Islet precursor cell (in vitro differentiated cells): ENCODE data around the gene AKAP1.

ENCODE experiments used
- DNase-seq: peaks from one replicate; pipeline ENCODE4 v3.0.0-alpha.2; 2018

Gene AKAP1, protein sequence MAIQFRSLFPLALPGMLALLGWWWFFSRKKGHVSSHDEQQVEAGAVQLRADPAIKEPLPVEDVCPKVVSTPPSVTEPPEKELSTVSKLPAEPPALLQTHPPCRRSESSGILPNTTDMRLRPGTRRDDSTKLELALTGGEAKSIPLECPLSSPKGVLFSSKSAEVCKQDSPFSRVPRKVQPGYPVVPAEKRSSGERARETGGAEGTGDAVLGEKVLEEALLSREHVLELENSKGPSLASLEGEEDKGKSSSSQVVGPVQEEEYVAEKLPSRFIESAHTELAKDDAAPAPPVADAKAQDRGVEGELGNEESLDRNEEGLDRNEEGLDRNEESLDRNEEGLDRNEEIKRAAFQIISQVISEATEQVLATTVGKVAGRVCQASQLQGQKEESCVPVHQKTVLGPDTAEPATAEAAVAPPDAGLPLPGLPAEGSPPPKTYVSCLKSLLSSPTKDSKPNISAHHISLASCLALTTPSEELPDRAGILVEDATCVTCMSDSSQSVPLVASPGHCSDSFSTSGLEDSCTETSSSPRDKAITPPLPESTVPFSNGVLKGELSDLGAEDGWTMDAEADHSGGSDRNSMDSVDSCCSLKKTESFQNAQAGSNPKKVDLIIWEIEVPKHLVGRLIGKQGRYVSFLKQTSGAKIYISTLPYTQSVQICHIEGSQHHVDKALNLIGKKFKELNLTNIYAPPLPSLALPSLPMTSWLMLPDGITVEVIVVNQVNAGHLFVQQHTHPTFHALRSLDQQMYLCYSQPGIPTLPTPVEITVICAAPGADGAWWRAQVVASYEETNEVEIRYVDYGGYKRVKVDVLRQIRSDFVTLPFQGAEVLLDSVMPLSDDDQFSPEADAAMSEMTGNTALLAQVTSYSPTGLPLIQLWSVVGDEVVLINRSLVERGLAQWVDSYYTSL

GRCh38 chr17:57084802-57085447 lies at the start of gene AKAP1:
Gene AKAP1 (plus strand): TSS chr17:57085246. CDS start chr17:57105465, 20,219 bp downstream.
- peak; percentile 99 for DNase-seq

GRCh38 chr17:57035971-57036481 lies 49.0 kb upstream of the AKAP1 start:
- DNase-seq, result no peak

DNA sequence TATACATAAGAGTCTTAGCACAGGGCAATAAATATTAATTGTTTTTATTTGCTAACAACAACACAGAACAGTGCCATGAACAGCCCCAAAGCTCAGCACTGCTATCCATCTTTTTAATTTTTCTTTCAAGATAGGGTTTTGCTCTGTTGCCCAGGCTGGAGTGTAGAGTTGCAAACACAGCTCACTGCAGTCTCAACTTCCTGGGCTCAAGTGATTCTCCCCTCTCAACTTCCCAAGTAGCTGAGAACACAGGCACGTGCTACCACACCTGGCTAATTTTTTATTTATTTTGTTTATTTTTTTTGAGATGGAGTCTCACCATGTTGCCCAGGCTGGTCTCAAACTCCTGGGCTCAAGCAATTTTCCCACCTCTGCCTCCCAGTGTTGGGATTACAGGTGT lies 47.6 kb upstream of the AKAP1 start:
- no peak for DNase-seq

DNA sequence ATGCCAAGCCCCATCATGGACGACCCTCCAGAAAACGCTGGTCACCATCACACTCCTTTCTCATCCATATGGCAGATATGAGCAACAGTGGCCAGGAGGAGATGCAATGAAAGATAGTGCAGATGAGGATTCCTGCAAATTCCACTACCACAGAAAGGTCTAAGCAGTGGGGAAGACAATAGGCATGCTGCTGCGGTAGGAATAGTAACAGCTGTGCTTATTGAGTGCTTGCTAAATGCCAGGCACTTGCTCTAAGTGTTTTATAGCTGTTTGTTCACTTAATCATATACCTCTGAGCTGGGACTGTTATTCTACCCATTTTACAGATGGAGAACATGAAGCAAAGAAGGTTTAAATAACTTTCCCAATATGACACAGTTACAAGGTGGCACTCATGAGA lies 46.6 kb upstream of the AKAP1 start:
- no peak for DNase-seq

- DNase-seq, result no peak
These were observed 44.5 kb upstream of the AKAP1 start for GRCh38 chr17:57040571-57040970.

- no peak for DNase-seq
These were observed 41.8 kb upstream of the AKAP1 start for GRCh38 chr17:57043276-57043675.

DNA sequence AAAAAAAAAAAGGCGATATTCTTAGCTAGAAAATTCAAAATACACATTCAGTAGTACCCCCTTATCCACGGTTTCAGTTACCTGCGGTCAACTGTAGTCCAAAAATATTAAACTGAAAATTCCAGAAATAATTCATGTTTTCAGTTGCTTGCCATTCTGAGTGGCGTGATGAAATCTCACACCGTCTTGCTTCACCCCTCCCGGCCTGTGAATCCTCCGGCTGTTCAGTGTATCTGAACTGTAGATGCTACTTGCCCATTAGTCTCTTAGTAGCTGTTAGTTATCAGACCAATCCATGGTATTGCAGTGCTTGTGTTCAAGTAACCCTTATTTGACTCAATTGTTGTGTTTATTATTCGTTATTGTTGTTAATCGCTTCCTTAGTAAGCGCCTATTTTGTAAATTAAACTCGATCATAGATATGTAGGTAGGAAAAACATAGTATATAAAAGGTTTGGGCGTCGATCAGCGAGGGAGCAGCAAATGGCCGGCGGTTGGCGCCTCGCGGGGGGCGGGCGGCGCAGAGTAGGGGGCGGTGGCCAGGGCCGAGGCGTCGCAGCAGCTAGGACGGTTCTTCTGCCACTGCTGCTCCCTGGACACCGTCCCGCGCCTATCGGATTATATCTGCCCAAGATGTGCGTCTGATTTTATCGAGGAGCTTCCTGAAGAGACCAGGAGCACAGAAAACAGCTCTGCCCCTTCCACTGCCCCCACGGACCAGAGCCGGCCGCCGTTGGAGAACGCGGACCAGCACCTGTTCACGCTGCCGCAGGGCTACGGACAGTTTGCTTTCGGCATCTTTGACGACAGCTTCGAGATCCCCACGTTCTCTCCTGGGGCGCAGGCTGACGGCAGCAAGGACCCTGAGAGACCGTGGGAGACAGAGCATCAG lies 39.8 kb upstream of the AKAP1 start:
- no peak for DNase-seq

DNA sequence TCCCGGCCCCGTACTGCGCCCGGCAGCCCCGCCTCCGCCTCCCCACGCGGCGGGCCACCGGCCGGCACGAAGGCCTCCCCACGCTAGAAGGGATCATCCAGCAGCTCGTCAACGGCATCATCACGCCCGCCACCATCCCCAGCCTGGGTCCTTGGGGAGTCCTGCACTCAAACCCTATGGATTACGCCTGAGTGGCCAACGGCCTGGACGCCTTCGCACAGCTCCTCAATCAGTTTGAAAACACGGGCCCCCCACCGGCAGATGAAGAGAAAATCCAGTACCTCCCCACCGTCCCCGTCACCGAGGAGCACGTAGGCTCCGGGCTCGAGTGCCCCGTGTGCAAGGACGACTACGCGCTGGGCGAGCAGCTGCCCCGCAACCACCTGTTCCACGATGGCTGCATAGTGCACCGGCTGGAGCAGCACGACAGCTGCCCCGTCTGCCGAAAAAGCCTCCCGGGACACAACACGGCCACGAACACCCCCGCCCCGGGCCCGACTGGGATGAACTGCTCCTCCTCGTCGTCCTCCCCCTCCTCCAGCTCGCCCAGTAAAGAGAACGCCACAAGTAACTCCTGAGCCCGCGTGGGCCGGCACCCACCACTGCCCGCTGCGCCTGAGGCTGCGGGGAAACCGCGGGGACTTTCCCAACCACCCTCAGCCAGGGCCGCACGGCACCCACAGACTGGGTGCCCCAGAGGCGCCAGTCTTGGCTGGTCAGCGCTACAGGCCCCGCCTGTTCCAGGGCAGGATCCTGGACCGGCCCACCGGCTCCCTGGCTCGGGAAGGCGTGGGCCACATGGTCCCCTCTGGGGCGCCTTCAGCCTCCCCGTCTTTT lies 39.0 kb upstream of the AKAP1 start:
- DNase-seq, result no peak

GRCh38 chr17:57046749-57047148 lies 38.3 kb upstream of the AKAP1 start:
- no peak for DNase-seq

- DNase-seq, result peak; percentile 18
These were observed 37.0 kb upstream of the AKAP1 start for GRCh38 chr17:57048096-57048495.

DNA sequence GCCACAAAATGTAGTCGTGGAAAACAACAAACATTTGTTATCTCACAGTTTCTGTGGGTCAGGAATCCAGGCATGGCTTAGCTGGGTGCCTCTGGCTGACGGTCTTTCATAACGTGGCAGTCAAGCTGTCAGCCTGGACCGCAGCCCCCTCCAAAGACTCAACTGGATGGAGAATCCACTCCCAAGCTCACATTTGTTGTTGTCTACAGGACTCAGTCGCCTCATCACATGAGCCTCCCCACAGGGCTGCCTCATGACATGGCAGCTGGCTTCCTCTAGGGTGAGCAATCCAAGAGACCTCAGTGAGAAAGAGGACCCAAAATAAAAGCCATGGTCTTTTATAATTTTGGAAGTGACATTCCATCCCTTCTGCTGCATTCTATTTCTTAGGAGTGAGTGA lies 34.7 kb upstream of the AKAP1 start:
- no peak for DNase-seq

DNA sequence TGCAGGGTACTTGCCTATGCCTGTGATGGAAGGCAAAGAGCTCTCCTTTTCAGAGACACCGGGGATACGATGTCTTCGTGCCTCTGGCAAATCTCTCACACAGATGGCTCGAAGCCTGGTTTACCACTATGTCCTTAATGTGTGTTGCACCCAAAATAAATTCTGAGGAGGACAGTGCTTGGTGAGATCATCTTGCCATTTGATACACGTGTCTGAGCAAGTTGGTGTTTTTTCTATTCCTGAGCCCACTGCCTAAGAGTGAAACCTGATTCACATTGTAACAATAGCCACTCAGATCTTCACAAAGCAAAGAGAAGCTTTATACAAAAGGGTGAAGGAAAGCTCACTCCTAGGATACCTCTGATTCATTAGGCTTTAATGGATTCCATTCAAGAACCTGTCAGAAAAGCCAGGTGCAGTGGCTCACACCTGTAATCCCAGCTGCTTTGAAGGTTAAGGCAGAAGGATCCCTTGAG lies 33.1 kb upstream of the AKAP1 start:
- no peak for DNase-seq

- no peak for DNase-seq
These were observed 22.2 kb upstream of the AKAP1 start for GRCh38 chr17:57062865-57063264.

- DNase-seq, result no peak
These were observed 17.9 kb upstream of the AKAP1 start for GRCh38 chr17:57067162-57067561.

GRCh38 chr17:57067781-57068180 lies 17.3 kb upstream of the AKAP1 start:
- no peak for DNase-seq

DNA sequence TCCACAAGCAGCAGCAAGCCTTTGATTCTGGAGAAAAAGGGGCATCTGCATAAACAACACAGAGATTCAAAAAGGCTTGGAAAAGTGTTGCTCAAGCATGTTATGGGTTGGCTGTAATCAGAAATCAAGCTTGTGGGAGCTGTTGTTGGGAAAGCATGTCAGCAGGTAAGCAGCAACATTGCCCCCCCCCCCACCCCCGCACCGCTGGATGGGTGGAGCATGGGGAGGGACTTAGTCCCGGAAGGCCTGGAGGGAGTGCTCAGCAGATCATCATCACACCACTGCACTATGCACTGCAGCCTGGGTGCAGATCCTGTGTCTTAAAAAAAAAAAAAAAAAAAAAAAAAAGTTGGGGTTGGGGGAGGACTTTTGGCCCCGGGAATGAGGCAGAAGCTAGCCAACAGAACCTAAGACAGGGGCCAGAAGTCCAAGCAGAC lies 16.8 kb upstream of the AKAP1 start:
- DNase-seq, result peak; percentile 86

DNA sequence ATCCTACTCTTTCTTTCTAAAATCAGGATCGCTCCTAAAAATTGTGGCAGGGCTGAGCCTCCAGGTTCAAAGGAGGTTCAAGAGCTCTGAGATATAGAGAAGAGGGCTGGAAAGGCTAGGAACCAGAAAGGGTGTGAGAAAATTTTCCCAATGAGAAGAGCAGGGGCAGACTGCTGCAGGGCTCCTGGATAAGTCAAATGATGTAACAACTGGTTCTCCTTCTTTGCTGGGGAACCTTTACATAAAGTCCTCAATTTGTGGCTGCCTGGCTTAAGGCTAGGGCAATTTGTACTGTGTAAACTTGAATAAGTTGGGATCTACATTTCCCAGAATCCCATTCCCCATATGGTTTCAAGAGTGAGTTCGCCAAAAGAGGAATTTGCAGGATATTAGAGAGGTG lies 16.3 kb upstream of the AKAP1 start:
- no peak for DNase-seq

- DNase-seq, result no peak
These were observed 12.8 kb upstream of the AKAP1 start for GRCh38 chr17:57071991-57072944.

DNA sequence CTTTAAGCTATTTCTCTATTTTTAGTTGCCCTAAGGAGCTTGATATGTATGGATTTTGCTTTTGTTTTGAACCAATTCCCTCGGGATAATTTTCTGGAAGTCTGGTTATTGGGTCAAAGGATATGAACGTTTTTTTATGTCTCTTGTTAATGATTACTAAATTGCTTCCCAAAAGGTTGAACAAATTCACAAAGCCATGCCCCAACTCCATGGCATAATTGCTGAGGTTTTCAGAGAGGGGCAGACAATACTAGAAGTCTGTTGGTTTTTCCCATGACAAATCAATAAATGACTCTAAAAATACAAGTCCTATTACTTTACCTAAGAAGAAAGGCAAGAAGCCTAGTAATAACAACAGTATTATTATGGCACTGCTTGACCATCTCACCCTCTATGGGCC lies 11.4 kb upstream of the AKAP1 start:
- no peak for DNase-seq

DNA sequence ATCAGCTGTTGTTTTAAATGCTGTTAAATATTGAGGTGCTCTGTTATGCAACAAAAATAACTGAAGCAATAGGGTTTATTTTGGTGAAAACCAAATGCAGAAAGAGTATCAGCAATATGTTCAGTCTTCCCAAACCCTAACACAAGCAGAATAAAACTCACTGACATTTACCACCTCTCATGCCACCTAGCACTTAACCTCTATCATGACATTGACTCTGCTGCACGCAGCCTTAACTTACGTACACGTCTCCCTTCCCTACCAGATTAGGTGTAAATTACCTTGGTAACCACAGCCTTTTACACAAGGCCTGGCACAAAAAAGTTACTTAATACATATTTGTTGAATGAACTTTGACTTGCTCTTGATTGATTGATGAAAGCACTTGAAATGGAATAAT lies 9.9 kb upstream of the AKAP1 start:
- DNase-seq, result no peak
